ENCODE results near the gene ARMC10.

DNA sequence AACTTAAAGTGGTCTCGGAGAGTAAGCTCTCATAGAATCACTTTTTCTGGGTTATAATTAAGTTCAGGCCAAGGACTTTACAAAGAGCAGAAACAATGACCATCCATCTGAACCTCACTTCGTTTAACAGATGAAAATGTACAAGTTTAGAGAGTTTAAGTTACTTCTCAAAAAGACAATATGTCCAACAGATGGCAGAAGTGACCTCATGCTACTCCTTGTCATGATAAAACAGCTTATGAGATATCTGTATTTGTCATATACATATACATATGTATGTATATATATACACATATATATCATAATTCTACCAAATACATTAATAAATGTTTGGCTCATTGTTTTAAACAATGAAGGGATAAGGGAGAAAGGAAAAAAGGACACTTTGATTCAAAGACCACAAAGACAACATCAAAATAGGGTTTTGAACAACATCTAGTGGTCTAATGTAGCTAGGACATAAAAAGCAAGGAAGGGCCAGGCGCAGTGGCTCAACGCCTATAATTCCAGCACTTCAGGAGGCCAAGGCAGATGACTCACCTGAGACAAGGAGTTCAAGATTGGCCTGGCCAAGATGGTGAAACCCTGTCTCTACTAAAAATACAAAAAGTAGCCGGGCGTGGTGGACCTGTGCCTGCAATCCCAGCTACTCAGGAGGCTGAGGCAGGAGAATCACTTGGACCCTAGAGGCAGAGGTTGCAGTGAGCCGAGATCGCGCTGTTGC lies 56.1 kb downstream of the ARMC10 start:
- TF ChIP-seq POLR2AphosphoS5 (IDR thresholded peaks at IDR 0.05; ENCODE audit: low read depth, low read length) (no peak), POLR2A (IDR thresholded peaks at IDR 0.05; ENCODE audit: low read depth, low read length) (no peak), TAF1 (IDR thresholded peaks at IDR 0.05; ENCODE audit: low read depth, low read length) (no peak), SPI1 (IDR thresholded peaks at IDR 0.05; ENCODE audit: low read depth, low read length) (no peak), POU2F2 (IDR thresholded peaks at IDR 0.05; ENCODE audit: low read depth, low read length) (no peak), PAX5 (IDR thresholded peaks at IDR 0.05; ENCODE audit: insufficient read depth, low read length, severe bottlenecking) (no peak)
